Heart left ventricle (tissue), 16 donors: ENCODE data around the gene DCHS1. TPM values are rescaled to one million over a fixed set of nuclear protein-coding genes. Genes with fewer than 3 reads are reported as not detected.

Experiments used
- ATAC-seq, 4 donors: fragments of 200-7000 bp; cut with Tn5 transposase; one replicate each; pipeline ENCODE4 v1.9.1; 2020 to 2022; ENCODE audit warnings: moderate library complexity in 4 of 4, mild to moderate bottlenecking in 3 of 4, moderate number of reproducible peaks in 1 of 4
- DNase-seq, 5 donors: peaks; one replicate each; pipeline ENCODE4 v3.0.0-alpha.2; 2020
- H3K27ac ChIP-seq, 12 donors: fragments of 200-600 bp; sonication (generic) in 4 of 12; one replicate each; pipeline versions ENCODE4 v1.5.0 to v1.8.0; 2016 to 2022; ENCODE audit warnings: mild to moderate bottlenecking in 2 of 12
- H3K27me3 ChIP-seq, 9 donors: fragments of 200-600 bp; sonication (generic) in 2 of 9; one replicate each; pipeline versions ENCODE4 v1.5.1 to v1.8.0; 2016 to 2022; ENCODE audit warnings: mild to moderate bottlenecking in 3 of 9
- H3K36me3 ChIP-seq, 9 donors: fragments of 200-600 bp; sonication (generic) in 2 of 9; one replicate each; pipeline versions ENCODE4 v1.5.0 to v1.8.0; 2018 to 2022; ENCODE audit warnings: mild to moderate bottlenecking in 2 of 9
- H3K4me1 ChIP-seq, 12 donors: fragments of 200-600 bp; sonication (generic) in 4 of 12; one replicate each; pipeline versions ENCODE4 v1.5.0 to v1.8.0; 2016 to 2022; ENCODE audit warnings: mild to moderate bottlenecking in 3 of 12
- H3K4me3 ChIP-seq, 12 donors: fragments of 200-600 bp; sonication (generic) in 4 of 12; one replicate each; pipeline versions ENCODE4 v1.5.0 to v1.8.0; 2017 to 2022; ENCODE audit warnings: mild to moderate bottlenecking in 9 of 12, moderate library complexity in 4 of 12
- H3K9me3 ChIP-seq, 12 donors: fragments of 200-600 bp; sonication (generic) in 4 of 12; one replicate each; pipeline versions ENCODE4 v1.5.0 to v1.8.0; 2016 to 2022; ENCODE audit warnings: mild to moderate bottlenecking in 1 of 12
- CTCF ChIP-seq, 12 donors: fragments of 200-600 bp; sonication (generic) in 4 of 12; IDR thresholded peaks; one replicate each; pipeline versions ENCODE4 v1.5.0 to v1.8.0; 2018 to 2022; ENCODE audit warnings: antibody characterized with exemption in 12 of 12, mild to moderate bottlenecking in 5 of 12
- POLR2A ChIP-seq, 2 donors: fragments of 450-650 bp; IDR thresholded peaks; one replicate each; pipeline ENCODE4 v1.6.1; 2017; ENCODE audit warnings: antibody characterized with exemption in 2 of 2, mild to moderate bottlenecking in 2 of 2, moderate library complexity in 2 of 2
- WGBS, 4 donors: extraction: QIAGEN DNeasy Blood & Tissue Kit in 2 of 4; methylation state at CpG; one replicate each; pipeline versions ENCODE4 v1.1.5 to v1.1.7; 2013 to 2018; 5-methylcytosine and 5-hydroxymethylcytosine counted together
- intact Hi-C, 10 donors: fragments of 100-400 bp; cut with DNase I; formaldehyde crosslinking; loops; one replicate each; pipeline versions ENCODE4 v1.11.1 to v1.14.2; 2022
- polyA plus RNA-seq, 2 donors: library from polyadenylated mRNA; stranded (reverse); fragments of 200-250 nt; gene quantifications; one replicate each; pipeline ENCODE4 v1.2.3, GENCODE V29; 2013
- total RNA-seq, 9 donors: library from RNA; depleted of rRNA in 2 of 9; stranded (reverse); fragments of >200 nt in 2 of 9; fragmentation: NEBNext Ultra II Directional in 3 of 9; extraction: Animal tissue kit (Norgen Biotek cat#: 25700) in 3 of 9; gene quantifications; one replicate each; pipeline versions ENCODE4 v1.1.0 to v1.2.4, GENCODE V29; 2016 to 2023
- donor health status: ischemic (EF 13 %, LVEDD 7.1; RV severe dilation, severe dysfunction).
- donor health status: healthy with polysubstance abuse.
- donor health status: DM: no; HTN: yes; CAD: no.
- donor health status: DM: no; HTN: no; CAD: no.
- donor health status: ischemic (EF 25% LVEDD 6.9; RV normal size, moderate dysfunction).
- donor health status: ischemic (EF 25% LVEDD 5.7; RV mildly dilated, moderate dysfunction).
- donor health status: healthy.
- donor health status: DM: yes; HTN: yes; CAD: no.
- donor health status: ischemic (EF 35%, LVEDD 5.7; RV mildly dilated, moderate dysfunction).
- donor health status: nonischemic (EF 11% LVEDD 7.7; RV severe dilation, severe dysfunction).
- donor health status: DM: yes; HTN: yes; CAD: no.
- donor health status: PGD.
- donor health status: ischemic (EF 29% LVEDD 5.4; RV normal size, mild dysfunction).
- donor health status: nonischemic (EF 23%, LVEDD 6.1; RV moderate dilation, normal function).

Gene DCHS1
- total and polyA plus RNA-seq, 11 donors: 3.6 to 19.6 (median 10.5) TPM

DNA sequence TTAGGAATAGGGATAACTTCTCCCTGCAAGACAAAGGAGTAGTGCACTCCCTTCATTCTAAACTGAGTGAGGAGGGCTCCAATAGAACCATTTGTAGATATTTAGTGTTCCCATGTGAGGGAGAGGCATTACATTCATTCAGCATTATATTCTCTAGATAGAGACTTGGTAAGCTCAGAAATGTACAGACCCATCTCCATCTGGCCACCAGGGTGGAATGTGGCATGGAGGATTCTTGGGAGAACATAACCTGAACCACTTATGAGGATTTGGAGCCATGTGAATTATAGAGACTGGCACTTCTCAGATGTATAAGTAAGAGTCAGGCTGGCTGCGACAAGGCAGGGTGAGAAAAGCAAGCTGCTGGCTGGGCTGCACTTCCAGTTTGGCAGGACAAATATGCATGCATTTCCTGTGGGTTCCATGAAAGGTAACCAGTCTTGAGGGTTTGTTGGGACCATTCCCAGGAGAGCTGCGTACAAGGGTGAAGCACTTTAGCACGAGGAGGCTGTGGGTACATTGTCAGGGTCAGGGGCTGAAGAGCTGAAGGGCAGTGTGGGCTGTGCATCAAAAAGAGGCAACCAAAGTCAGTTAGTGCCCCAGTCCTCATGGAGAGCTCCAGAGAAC lies 61.4 kb downstream of the DCHS1 start:
- peak in 3 of 4 donors; percentile 25 to 65 (median 49) for ATAC-seq
- no peaks in the 10 kb centered on the region for H3K9me3 ChIP-seq
- H3K4me3 ChIP-seq: no peak overlapping the region
- intact Hi-C loops: loop anchor here in 1 of 10 donors (10.0 kb wide), 1 partner anchor 59 kb away; no protein-coding TSS in a partner anchor
- H3K27ac ChIP-seq: peak overlapping the region in 10 of 12 donors; percentile 23 to 83 (median 60)
- peaks cover 6 to 64% (median 52%) of the 10 kb centered on the region in 12 donors for H3K4me1 ChIP-seq
- H3K36me3 ChIP-seq: peaks cover 0 to 60% (median 34%) of the 10 kb centered on the region in 9 donors
- H3K27me3 ChIP-seq: no peaks in the 10 kb centered on the region
- 28 to 49% (median 40%) methylated on average over 3 of the region's 3 CpGs for WGBS, 4 donors
- no peak for DNase-seq
- TF ChIP-seq CTCF (IDR thresholded peaks at IDR 0.05): no peak
- no peak for TF ChIP-seq POLR2A (IDR thresholded peaks at IDR 0.05)

DNA sequence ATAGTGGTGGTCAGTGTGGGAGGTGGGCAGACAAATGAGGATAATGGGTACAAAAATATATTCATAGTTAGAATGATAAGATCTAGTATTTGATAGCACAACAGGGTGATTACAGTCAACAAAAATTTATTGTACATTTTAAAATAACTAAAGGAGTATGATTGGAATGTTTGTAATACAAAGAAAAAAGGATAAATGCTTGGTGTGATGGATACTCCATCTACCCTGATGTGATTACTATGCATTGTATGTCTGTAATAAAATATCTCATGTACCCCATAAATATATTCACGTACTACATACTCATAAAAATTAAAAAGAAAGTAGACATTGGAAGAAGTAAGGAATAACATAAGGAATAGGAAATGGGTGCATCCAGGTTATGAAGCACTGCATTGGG lies 67.6 kb downstream of the DCHS1 start:
- intact Hi-C loops: no loop called here
- no peaks in the 10 kb centered on the region for H3K27me3 ChIP-seq
- no peak for DNase-seq

DNA sequence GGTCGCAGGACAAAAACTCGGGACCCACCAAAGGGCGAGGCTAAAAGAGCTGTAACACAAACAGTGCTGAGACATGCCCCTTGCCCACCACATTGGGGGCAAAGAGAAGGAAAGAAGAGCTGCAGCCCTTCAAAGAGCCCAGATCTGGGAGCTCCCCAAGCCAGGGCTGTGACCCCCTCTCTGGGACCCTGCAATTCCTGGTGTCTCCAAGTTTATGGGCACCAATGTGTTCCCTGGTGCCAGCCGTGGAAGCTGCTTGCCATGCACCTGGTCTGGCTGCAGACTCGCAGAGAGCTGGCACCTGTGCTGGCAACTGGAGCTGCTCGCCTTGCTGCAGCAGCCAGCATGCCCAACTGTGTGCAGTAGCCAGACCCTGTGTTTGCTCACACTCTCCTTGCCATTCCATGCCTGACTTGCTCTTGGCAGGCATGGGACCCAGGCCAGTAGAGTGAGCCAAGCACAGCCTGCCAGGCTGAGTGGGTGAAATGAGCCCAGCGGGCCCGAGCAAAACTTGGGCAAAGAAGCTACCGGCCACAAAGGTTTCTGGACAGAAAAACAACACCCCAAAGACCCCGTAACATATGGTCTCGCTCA lies 68.2 kb downstream of the DCHS1 start:
- ATAC-seq (peak; percentile 91 to 94 (median 94)), DNase-seq (peak in 3 of 5 donors; percentile 54 to 81 (median 73))
- Histone ChIP-seq H3K36me3 (peaks cover 0 to 18% (median 8%) of the 10 kb centered on the region in 9 donors), H3K27me3 (no peaks in the 10 kb centered on the region), H3K4me1 (peaks cover 0 to 17% (median 7%) of the 10 kb centered on the region in 12 donors), H3K9me3 (peaks cover 0 to 25% (median 13%) of the 10 kb centered on the region in 12 donors), H3K27ac (peak overlapping the region in 4 of 12 donors; percentile 24 to 64 (median 40)), H3K4me3 (no peak overlapping the region)
- WGBS, 4 donors: 73 to 85% (median 76%) methylated on average over 8 to 11 of the region's 11 CpGs
- intact Hi-C loops: no loop called here
- TF ChIP-seq CTCF (IDR thresholded peaks at IDR 0.05) (no peak), POLR2A (IDR thresholded peaks at IDR 0.05) (no peak)

More for the DNA sequence above, 67.6 kb downstream of the DCHS1 start:
- Histone ChIP-seq H3K36me3 (peaks cover 0 to 23% (median 10%) of the 10 kb centered on the region in 9 donors), H3K27ac (peak overlapping the region in 3 of 12 donors; percentile 24 to 64 (median 44)), H3K4me1 (peaks cover 0 to 22% (median 7%) of the 10 kb centered on the region in 12 donors), H3K4me3 (no peak overlapping the region), H3K9me3 (peaks cover 0 to 19% (median 10%) of the 10 kb centered on the region in 12 donors)
- TF ChIP-seq POLR2A (IDR thresholded peaks at IDR 0.05) (no peak), CTCF (IDR thresholded peaks at IDR 0.05) (no peak)
- ATAC-seq: no peak
- WGBS, 4 donors: 93 to 100% (median 97%) methylated on average over 1 of the region's 1 CpG
